Choroid plexus epithelial cell (primary cell): ENCODE results near the gene SLC43A2.
A peak's percentile ranks its signal among the peaks of the same experiment; 100 is the strongest.

Experiments used
- DNase-seq: peaks from one replicate; pipeline ENCODE4 v3.0.0-alpha.2; 2010; ENCODE audit warnings: low read depth
- H3K4me3 ChIP-seq: 2 replicates; pipeline ENCODE4 v1.5.1; 2011; ENCODE audit warnings: low read depth, mild to moderate bottlenecking, control low read depth, low read length, moderate library complexity
- CTCF ChIP-seq: conservative IDR thresholded peaks from 2 replicates; pipeline ENCODE4 v1.5.1; 2011; ENCODE audit warnings: low read depth, mild to moderate bottlenecking, control low read depth, inconsistent platforms, low read length, moderate library complexity

SLC43A2 gene

GRCh38 chr17:1559047-1560043 lies 69.3 kb downstream of the SLC43A2 start:
- DNase-seq, result no peak
- no peak overlapping the region for H3K4me3 ChIP-seq
- TF ChIP-seq CTCF, result no peak

- DNase-seq, result no peak
- TF ChIP-seq CTCF, result no peak
- H3K4me3 ChIP-seq, result no peak overlapping the region
Measured at GRCh38 chr17:1558401-1558800, 70.2 kb downstream of the SLC43A2 start.

GRCh38 chr17:1557355-1558095 lies 71.1 kb downstream of the SLC43A2 start:
- no peak overlapping the region for H3K4me3 ChIP-seq
- TF ChIP-seq CTCF, result no peak
- peak; percentile 53 for DNase-seq

GRCh38 chr17:1555651-1556471 lies 72.8 kb downstream of the SLC43A2 start:
- no peak overlapping the region for H3K4me3 ChIP-seq

GRCh38 chr17:1554751-1555540 lies 73.7 kb downstream of the SLC43A2 start:
- TF ChIP-seq CTCF, result no peak
- no peak overlapping the region for H3K4me3 ChIP-seq
- no peak for DNase-seq

More at GRCh38 chr17:1555651-1556471, 72.8 kb downstream of the SLC43A2 start:
- DNase-seq, result no peak
- TF ChIP-seq CTCF, result no peak
